ENCODE measurements around the gene IMPG2.

IMPG2 gene

GRCh38 chr3:101217472-101218245, 102.7 kb downstream of the IMPG2 start:
- H3K9me3 ChIP-seq (ENCODE audit: control insufficient read depth, insufficient read depth, low read depth, low read length) = no peaks in the 10 kb centered on the region
- ChIA-PET CTCF (no interaction called here), POLR2A (no interaction called here)
- H3K27ac ChIP-seq (ENCODE audit: extremely low read depth, low read depth, low read length) = no peak overlapping the region
- TF ChIP-seq ZBTB26 (tag by site-specific recombination; optimal IDR thresholded peaks at IDR 0.05) (no peak), SP7 (tag by site-specific recombination; IDR thresholded peaks at IDR 0.05) (no peak), ZNF521 (tag by site-specific recombination; IDR thresholded peaks at IDR 0.05) (no peak), ZSCAN4 (tag by site-specific recombination; IDR thresholded peaks at IDR 0.05) (no peak), ZNF580 (tag by site-specific recombination; IDR thresholded peaks at IDR 0.05) (no peak), ZFP3 (tag by site-specific recombination; IDR thresholded peaks at IDR 0.05; ENCODE audit: low read depth) (no peak), SP2 (tag by site-specific recombination; IDR thresholded peaks at IDR 0.05) (no peak), ZIC2 (tag by site-specific recombination; IDR thresholded peaks at IDR 0.05) (no peak)
- no peaks in the 10 kb centered on the region for H3K36me3 ChIP-seq (ENCODE audit: control insufficient read depth in 2 of 2, insufficient read depth in 1 of 2, low read length in 2 of 2)
- no peak overlapping the region for H3K4me3 ChIP-seq (ENCODE audit: low read depth, low read length)
- no peaks in the 10 kb centered on the region for H3K4me1 ChIP-seq (ENCODE audit: control insufficient read depth, insufficient read depth, low read length)

GRCh38 chr3:101216710-101217465, 103.5 kb downstream of the IMPG2 start:
- no peaks in the 10 kb centered on the region for H3K36me3 ChIP-seq (ENCODE audit: control insufficient read depth in 2 of 2, insufficient read depth in 1 of 2, low read length in 2 of 2)
- H3K4me3 ChIP-seq (ENCODE audit: low read depth, low read length) = no peak overlapping the region
- TF ChIP-seq PRDM10 (tag by site-specific recombination; IDR thresholded peaks at IDR 0.05) (no peak), ZNF677 (tag by site-specific recombination; IDR thresholded peaks at IDR 0.05) (no peak), ZNF133 (tag by site-specific recombination; IDR thresholded peaks at IDR 0.05) (no peak), ZNF488 (tag by site-specific recombination; IDR thresholded peaks at IDR 0.05) (no peak), ZNF747 (tag by site-specific recombination; IDR thresholded peaks at IDR 0.05) (no peak), ZXDB (tag by site-specific recombination; IDR thresholded peaks at IDR 0.05) (no peak), ZNF132 (tag by site-specific recombination; IDR thresholded peaks at IDR 0.05; ENCODE audit: borderline replicate concordance) (no peak), ELK4 (IDR thresholded peaks at IDR 0.05; ENCODE audit: borderline replicate concordance, low read depth, low read length) (no peak)
- H3K4me1 ChIP-seq (ENCODE audit: control insufficient read depth, insufficient read depth, low read length) = no peaks in the 10 kb centered on the region
- ChIA-PET CTCF (no interaction called here), POLR2A (no interaction called here)
- H3K27ac ChIP-seq (ENCODE audit: extremely low read depth, low read depth, low read length) = no peak overlapping the region
- no peaks in the 10 kb centered on the region for H3K9me3 ChIP-seq (ENCODE audit: control insufficient read depth, insufficient read depth, low read depth, low read length)

All from HEK293 (cell line).